ENCODE data around the gene KDM2A. TPM values are rescaled to one million over a fixed set of nuclear protein-coding genes. Genes with fewer than 3 reads are reported as not detected.

KDM2A gene
- total and polyA plus RNA-seq, 2 donors: 27.4 to 42.0 TPM

DNA sequence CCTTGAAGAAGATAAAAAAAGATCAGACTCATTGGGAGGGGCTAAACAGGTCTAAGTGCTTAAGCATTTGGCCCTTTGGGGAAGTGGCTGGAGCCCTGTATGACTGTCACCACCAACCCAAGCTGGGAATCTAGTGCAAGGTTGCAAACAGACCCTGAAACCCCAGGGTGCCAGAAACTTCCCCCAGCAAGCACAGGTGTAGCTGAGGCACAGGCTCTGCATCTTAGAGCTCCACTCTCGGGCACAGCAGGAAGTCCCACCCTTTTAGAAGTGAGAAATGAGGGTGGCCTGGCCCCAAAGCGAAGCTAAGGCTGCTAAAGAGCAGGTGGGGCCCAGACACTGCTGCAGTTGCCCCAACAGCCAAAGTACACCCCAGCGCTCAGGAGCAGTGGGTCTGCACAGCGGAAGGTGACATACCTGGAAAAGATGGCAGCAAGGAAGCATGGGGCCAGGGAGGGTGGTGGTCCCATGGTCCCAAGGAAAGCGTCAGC lies 5.8 kb upstream of the KDM2A start:
- Histone ChIP-seq H3K4me1 (ENCODE audit: control insufficient read depth in 2 of 2, insufficient read depth in 2 of 2, low read length in 2 of 2) (peaks cover 6 to 41% of the 10 kb centered on the region in 2 donors), H3K27ac (ENCODE audit: low read depth in 1 of 2, low read length in 1 of 2) (peak overlapping the region; percentile 80 to 84), H3K9me3 (ENCODE audit: control insufficient read depth in 2 of 2, insufficient read depth in 1 of 2, low read length in 1 of 2) (no peaks in the 10 kb centered on the region), H3K27me3 (ENCODE audit: control insufficient read depth in 2 of 2, insufficient read depth in 1 of 2, low read length in 1 of 2) (peaks cover 4 to 10% of the 10 kb centered on the region in 2 donors), H3K36me3 (ENCODE audit: control insufficient read depth in 2 of 2, insufficient read depth in 2 of 2, low read length in 1 of 2) (no peaks in the 10 kb centered on the region), H3K4me3 (ENCODE audit: low read length in 2 of 2) (no peak overlapping the region)
- DNase-seq (ENCODE audit: low read depth in 6 of 9, low spot score in 9 of 9): peak in 5 of 9 donors; percentile 74 to 89 (median 75)
- 60% methylated on average over 5 of the region's 5 CpGs for WGBS

DNA sequence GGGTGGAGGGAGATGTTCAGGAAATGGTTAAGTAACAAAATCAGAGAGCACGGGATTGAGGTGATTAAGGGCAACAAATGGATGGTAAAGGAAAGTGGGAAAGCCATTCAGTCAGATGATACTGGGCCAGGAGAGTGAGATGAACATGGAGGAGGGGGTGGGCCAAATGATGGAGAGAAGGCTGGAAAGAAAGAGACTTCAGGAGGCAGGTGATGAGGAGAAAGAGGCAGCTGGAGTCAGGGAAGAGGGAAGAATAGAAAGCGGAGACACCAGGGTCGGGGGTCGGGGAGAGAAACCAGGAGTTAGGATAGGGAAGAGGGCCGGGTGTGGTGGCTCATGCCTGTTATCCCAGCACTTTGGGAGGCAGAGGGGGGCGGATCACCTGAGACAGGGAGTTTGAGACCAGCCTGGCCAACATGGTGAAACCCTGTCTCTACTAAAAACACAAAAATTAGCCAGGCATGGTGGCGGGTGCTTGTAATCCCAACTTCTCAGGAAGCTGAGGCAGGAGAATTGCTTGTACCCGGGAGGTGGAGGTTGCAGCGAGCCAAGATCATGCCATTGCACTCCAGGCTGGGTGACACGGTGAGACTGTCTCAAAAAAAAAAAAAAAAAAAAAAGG lies 4.7 kb upstream of the KDM2A start:
- Histone ChIP-seq H3K4me3 (ENCODE audit: low read length in 2 of 2) (no peak overlapping the region), H3K36me3 (ENCODE audit: control insufficient read depth in 2 of 2, insufficient read depth in 2 of 2, low read length in 1 of 2) (no peaks in the 10 kb centered on the region), H3K27me3 (ENCODE audit: control insufficient read depth in 2 of 2, insufficient read depth in 1 of 2, low read length in 1 of 2) (peaks cover 6 to 12% of the 10 kb centered on the region in 2 donors), H3K27ac (ENCODE audit: low read depth in 1 of 2, low read length in 1 of 2) (no peak overlapping the region), H3K4me1 (ENCODE audit: control insufficient read depth in 2 of 2, insufficient read depth in 2 of 2, low read length in 2 of 2) (peaks cover 6 to 41% of the 10 kb centered on the region in 2 donors), H3K9me3 (ENCODE audit: control insufficient read depth in 2 of 2, insufficient read depth in 1 of 2, low read length in 1 of 2) (no peaks in the 10 kb centered on the region)
- no peak for DNase-seq (ENCODE audit: low read depth in 6 of 9, low spot score in 9 of 9)
- 94% methylated on average over 10 of the region's 10 CpGs for WGBS

DNA sequence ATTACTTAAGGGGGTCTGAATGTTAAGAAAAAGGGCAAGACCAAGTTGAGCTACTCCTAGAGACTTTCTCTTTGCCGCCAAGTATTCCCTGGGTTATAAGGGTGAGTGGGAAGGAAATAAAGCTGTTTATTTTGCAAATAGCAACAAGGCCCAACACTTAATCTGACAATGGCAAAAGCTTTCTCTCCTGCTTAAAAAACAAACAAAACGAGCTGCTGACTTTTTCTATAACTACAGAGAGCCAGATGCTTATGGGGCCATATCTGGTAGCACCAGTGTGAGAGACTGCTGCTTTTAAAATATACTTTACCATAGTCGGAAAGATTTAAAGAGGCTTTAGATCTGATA lies 2.3 kb upstream of the KDM2A start:
- peaks cover 6 to 12% of the 10 kb centered on the region in 2 donors for H3K27me3 ChIP-seq (ENCODE audit: control insufficient read depth in 2 of 2, insufficient read depth in 1 of 2, low read length in 1 of 2)
- no peak overlapping the region for H3K4me3 ChIP-seq (ENCODE audit: low read length in 2 of 2)
- H3K27ac ChIP-seq (ENCODE audit: low read depth in 1 of 2, low read length in 1 of 2): peak overlapping the region in 1 of 2 donors; percentile 53
- peaks cover 6 to 32% of the 10 kb centered on the region in 2 donors for H3K4me1 ChIP-seq (ENCODE audit: control insufficient read depth in 2 of 2, insufficient read depth in 2 of 2, low read length in 2 of 2)
- peaks cover 0 to under 1% of the 10 kb centered on the region in 2 donors for H3K36me3 ChIP-seq (ENCODE audit: control insufficient read depth in 2 of 2, insufficient read depth in 2 of 2, low read length in 1 of 2)
- WGBS: 90% methylated on average over 3 of the region's 3 CpGs
- H3K9me3 ChIP-seq (ENCODE audit: control insufficient read depth in 2 of 2, insufficient read depth in 1 of 2, low read length in 1 of 2): no peaks in the 10 kb centered on the region
- no peak for DNase-seq (ENCODE audit: low read depth in 6 of 9, low spot score in 9 of 9)

DNA sequence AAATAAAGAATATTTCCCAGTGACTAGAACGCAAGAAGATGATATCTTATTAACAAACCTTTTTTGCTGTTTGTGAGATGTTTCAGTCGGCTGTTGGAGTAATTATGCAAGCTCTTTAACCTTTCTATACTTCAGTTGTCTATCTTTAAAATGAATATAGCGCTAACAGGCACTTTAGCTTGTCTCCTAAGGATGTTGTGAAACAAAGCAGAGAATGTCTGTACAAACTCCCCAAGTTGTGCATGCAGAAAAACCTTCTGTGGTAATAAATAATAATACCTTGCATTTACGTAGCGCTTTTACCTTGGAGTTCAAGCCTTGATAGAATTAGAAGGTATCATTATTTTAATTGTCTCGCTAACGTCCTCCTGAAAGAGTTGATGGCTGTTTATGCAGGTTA lies 1.9 kb upstream of the KDM2A start:
- peaks cover 6 to 32% of the 10 kb centered on the region in 2 donors for H3K4me1 ChIP-seq (ENCODE audit: control insufficient read depth in 2 of 2, insufficient read depth in 2 of 2, low read length in 2 of 2)
- H3K4me3 ChIP-seq (ENCODE audit: low read length in 2 of 2): peak overlapping the region in 1 of 2 donors; percentile 10

DNA sequence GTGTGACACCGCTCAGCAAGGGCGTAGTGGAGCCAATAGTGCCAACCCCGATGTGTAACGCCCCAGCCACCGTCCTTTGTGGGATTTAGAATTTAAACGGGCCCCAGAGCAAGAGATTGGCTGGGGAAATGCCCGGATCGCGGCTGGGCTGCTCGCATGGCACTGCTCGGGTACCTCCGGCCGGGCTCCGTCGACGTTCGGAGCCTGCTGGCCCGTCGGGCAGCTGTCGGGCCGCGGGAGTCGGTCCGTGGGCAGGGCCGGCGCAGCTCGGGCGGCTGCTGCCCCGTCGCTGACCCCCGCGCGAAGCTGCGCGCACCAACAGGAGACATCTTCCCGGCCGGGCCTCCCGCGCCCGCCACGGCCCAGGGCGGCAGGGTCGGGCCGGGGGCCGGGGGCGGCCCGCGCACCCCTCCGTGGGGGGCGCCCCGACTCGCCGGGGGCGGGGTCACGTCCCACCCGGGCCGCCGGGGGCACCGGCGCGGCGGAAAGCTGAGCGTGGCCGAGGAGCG lies 1.3 kb upstream of the KDM2A start:
- 6% methylated on average over 65 of the region's 65 CpGs for WGBS
- H3K4me1 ChIP-seq (ENCODE audit: control insufficient read depth in 2 of 2, insufficient read depth in 2 of 2, low read length in 2 of 2): peaks cover 6 to 34% of the 10 kb centered on the region in 2 donors
- peak overlapping the region; percentile 53 to 97 for H3K27ac ChIP-seq (ENCODE audit: low read depth in 1 of 2, low read length in 1 of 2)
- H3K4me3 ChIP-seq (ENCODE audit: low read length in 2 of 2): peak overlapping the region; percentile 10 to 77
- peak in 1 of 9 donors; percentile 58 for DNase-seq (ENCODE audit: low read depth in 6 of 9, low spot score in 9 of 9)
- H3K36me3 ChIP-seq (ENCODE audit: control insufficient read depth in 2 of 2, insufficient read depth in 2 of 2, low read length in 1 of 2): peaks cover 0 to 7% of the 10 kb centered on the region in 2 donors
- H3K27me3 ChIP-seq (ENCODE audit: control insufficient read depth in 2 of 2, insufficient read depth in 1 of 2, low read length in 1 of 2): peaks cover 6 to 12% of the 10 kb centered on the region in 2 donors
- no peaks in the 10 kb centered on the region for H3K9me3 ChIP-seq (ENCODE audit: control insufficient read depth in 2 of 2, insufficient read depth in 1 of 2, low read length in 1 of 2)

More for the DNA sequence above, 1.9 kb upstream of the KDM2A start:
- Histone ChIP-seq H3K27ac (ENCODE audit: low read depth in 1 of 2, low read length in 1 of 2) (peak overlapping the region; percentile 53 to 97), H3K9me3 (ENCODE audit: control insufficient read depth in 2 of 2, insufficient read depth in 1 of 2, low read length in 1 of 2) (no peaks in the 10 kb centered on the region), H3K27me3 (ENCODE audit: control insufficient read depth in 2 of 2, insufficient read depth in 1 of 2, low read length in 1 of 2) (peaks cover 6 to 12% of the 10 kb centered on the region in 2 donors), H3K36me3 (ENCODE audit: control insufficient read depth in 2 of 2, insufficient read depth in 2 of 2, low read length in 1 of 2) (peaks cover 0 to 5% of the 10 kb centered on the region in 2 donors)
- DNase-seq (ENCODE audit: low read depth in 6 of 9, low spot score in 9 of 9): peak in 1 of 9 donors; percentile 28
- WGBS: 92% methylated on average over 7 of the region's 7 CpGs

DNA sequence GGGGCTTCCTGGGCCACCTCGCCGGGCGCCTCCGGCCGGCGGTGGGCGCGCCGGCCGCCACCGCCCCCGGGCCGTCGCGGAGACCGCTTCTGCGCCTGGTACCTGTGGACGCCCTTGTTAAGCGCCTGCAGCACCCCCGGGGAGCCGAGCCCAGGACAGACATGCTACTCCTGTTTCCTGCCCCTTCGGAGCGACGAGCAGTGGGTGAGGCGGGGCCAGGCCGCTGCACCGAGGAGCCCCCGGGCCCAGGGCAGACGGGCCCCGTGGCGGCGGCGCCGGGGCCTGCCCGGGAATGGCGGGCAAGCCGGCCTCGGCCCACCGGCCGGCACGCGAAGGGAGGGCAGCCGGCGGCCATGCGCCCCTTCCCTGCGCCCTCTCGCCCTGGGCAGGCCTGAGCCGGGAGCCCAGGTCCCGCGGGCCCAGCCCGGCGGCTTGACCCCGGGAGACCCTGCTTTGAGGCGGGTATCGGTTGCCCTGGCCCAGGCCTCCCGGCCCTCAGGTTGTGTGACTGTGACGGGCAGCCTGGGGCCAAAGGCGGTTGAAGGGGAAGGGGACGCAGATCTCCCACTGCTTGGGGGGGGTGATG lies 789 bp upstream of the KDM2A start:
- WGBS: under 1% methylated on average over 59 of the region's 59 CpGs
- Histone ChIP-seq H3K9me3 (ENCODE audit: control insufficient read depth in 2 of 2, insufficient read depth in 1 of 2, low read length in 1 of 2) (no peaks in the 10 kb centered on the region), H3K4me3 (ENCODE audit: low read length in 2 of 2) (peak overlapping the region; percentile 55 to 77), H3K36me3 (ENCODE audit: control insufficient read depth in 2 of 2, insufficient read depth in 2 of 2, low read length in 1 of 2) (peaks cover 0 to 11% of the 10 kb centered on the region in 2 donors), H3K27ac (ENCODE audit: low read depth in 1 of 2, low read length in 1 of 2) (peak overlapping the region; percentile 90 to 97), H3K27me3 (ENCODE audit: control insufficient read depth in 2 of 2, insufficient read depth in 1 of 2, low read length in 1 of 2) (peaks cover 6 to 12% of the 10 kb centered on the region in 2 donors), H3K4me1 (ENCODE audit: control insufficient read depth in 2 of 2, insufficient read depth in 2 of 2, low read length in 2 of 2) (peaks cover 6 to 33% of the 10 kb centered on the region in 2 donors)
- DNase-seq (ENCODE audit: low read depth in 6 of 9, low spot score in 9 of 9): peak in 4 of 9 donors; percentile 27 to 65 (median 54)

DNA sequence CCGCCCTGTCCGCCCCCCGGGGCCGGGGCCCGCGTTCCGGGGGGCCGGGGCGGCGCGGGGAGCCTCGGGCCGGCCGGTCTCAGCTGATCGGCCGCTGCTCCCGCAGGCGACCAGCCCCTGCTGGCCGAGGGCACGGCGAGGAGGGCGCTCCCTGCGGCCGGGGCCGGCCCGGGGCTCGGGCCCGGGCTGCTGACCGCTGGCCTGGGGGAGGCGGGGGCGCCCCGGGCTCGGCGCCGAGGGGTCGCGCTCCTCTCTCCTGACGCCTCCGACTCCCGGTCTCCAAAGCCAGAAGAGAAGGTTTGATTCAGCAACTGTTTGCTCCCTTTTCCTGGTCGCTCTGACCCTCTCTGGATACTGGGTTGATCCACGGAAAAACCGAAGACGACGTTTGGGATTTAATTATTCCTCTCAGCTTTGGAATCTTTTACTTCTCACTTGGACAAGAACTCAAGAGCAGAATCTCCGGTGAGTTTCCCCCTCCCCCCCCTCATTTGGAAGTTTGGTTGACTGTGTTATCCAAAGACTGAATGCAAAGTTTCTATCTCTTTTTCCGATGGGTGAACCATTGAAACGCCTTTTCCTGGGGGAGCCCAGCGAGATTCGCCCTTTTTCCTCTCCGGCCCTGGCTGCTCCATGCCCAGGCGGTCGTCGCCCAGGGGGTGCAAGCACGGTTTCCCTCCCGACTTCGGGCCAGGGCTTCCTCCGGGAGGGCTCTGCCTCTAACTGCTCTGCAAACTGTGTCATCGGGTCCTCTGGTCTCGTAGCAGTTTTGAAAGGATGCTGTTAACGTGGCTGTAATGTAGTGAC lies 725 bp downstream of the KDM2A start:
- DNase-seq (ENCODE audit: low read depth in 6 of 9, low spot score in 9 of 9): peak in 2 of 9 donors; percentile 34 to 64
- Histone ChIP-seq H3K4me1 (ENCODE audit: control insufficient read depth in 2 of 2, insufficient read depth in 2 of 2, low read length in 2 of 2) (peaks cover 3 to 22% of the 10 kb centered on the region in 2 donors), H3K36me3 (ENCODE audit: control insufficient read depth in 2 of 2, insufficient read depth in 2 of 2, low read length in 1 of 2) (peaks cover 3 to 16% of the 10 kb centered on the region in 2 donors), H3K27ac (ENCODE audit: low read depth in 1 of 2, low read length in 1 of 2) (peak overlapping the region; percentile 68 to 95), H3K27me3 (ENCODE audit: control insufficient read depth in 2 of 2, insufficient read depth in 1 of 2, low read length in 1 of 2) (peaks cover 6 to 12% of the 10 kb centered on the region in 2 donors), H3K4me3 (ENCODE audit: low read length in 2 of 2) (peak overlapping the region; percentile 77 to 97), H3K9me3 (ENCODE audit: control insufficient read depth in 2 of 2, insufficient read depth in 1 of 2, low read length in 1 of 2) (no peaks in the 10 kb centered on the region)
- under 1% methylated on average over 61 of the region's 61 CpGs for WGBS

DNA sequence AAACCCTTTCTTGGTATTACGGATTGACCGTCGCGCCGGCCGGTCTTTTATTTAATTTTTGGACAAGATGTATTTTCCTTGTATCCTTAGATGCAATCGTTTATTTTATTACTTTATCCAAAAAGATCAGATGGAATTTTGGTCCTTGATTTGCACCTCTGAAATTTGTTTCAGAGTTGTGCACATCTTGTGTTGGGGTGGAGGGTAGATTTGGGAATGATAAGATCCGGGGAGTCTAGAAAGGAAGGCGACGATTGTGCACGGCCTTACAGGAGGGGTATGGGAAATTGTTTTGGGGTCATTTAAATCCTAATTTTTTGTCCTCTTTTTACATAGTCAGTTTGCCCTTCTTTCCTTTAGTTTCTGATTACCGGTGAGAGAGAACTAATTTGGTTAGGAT lies 1.4 kb downstream of the KDM2A start:
- Histone ChIP-seq H3K27ac (ENCODE audit: low read depth in 1 of 2, low read length in 1 of 2) (peak overlapping the region in 1 of 2 donors; percentile 20), H3K36me3 (ENCODE audit: control insufficient read depth in 2 of 2, insufficient read depth in 2 of 2, low read length in 1 of 2) (peaks cover 8 to 23% of the 10 kb centered on the region in 2 donors), H3K4me3 (ENCODE audit: low read length in 2 of 2) (peak overlapping the region; percentile 77 to 97), H3K4me1 (ENCODE audit: control insufficient read depth in 2 of 2, insufficient read depth in 2 of 2, low read length in 2 of 2) (peaks cover 3 to 22% of the 10 kb centered on the region in 2 donors), H3K27me3 (ENCODE audit: control insufficient read depth in 2 of 2, insufficient read depth in 1 of 2, low read length in 1 of 2) (peaks cover 6 to 12% of the 10 kb centered on the region in 2 donors), H3K9me3 (ENCODE audit: control insufficient read depth in 2 of 2, insufficient read depth in 1 of 2, low read length in 1 of 2) (no peaks in the 10 kb centered on the region)
- no peak for DNase-seq (ENCODE audit: low read depth in 6 of 9, low spot score in 9 of 9)
- WGBS: under 1% methylated on average over 12 of the region's 12 CpGs

Measured in thymus (tissue), 11 donors.